ENCODE measurements around the gene CDON. TPM values are rescaled to one million over a fixed set of nuclear protein-coding genes. Genes with fewer than 3 reads are reported as not detected.
A peak's percentile ranks its signal among the peaks of the same experiment; 100 is the strongest.

The CDON gene
- total and polyA plus RNA-seq, 2 of the 13 experiments (the other 11 are each of a cell fraction or from before 2014, with no cell fraction given): 9.6 to 12.8 TPM

DNA sequence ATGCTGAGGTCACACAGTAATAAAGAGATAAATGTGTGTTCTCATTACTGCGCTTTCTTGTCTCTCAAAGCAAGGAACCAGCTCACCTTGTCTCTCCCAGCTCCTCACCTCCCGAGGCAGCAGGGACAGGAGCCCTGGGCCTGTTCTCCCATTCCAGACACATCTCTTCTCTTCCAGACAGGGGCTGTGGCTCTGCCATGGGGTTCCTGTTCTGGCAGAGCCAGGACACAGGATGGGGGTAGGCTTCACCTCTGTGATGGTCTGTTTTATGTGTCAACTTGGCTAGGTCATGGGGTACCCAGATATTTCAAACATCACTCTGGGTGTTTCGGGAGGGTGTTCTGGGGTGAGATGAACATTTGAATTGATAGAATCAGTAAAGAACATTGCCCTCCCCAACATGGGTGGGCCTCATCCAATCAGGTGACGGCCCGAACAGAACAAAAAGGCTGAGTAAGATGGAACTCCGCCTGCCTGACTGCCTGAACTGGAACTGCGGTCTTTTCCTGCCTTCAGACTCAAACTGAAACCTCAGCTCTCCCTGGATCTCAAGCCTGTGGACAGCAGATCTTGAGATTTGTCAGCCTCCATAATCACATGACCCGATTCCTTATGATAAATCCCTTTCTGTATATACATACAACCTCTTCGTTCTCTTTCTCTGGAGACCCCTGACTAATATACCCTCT is 118.9 kb downstream of the CDON start (continued):
- no peak for TF ChIP-seq NFE2L1 (CRISPR knock-in tag; IDR thresholded peaks at IDR 0.05; ENCODE audit: borderline replicate concordance)
- TF ChIP-seq MIXL1 (CRISPR knock-in tag; IDR thresholded peaks at IDR 0.05): no peak

DNA sequence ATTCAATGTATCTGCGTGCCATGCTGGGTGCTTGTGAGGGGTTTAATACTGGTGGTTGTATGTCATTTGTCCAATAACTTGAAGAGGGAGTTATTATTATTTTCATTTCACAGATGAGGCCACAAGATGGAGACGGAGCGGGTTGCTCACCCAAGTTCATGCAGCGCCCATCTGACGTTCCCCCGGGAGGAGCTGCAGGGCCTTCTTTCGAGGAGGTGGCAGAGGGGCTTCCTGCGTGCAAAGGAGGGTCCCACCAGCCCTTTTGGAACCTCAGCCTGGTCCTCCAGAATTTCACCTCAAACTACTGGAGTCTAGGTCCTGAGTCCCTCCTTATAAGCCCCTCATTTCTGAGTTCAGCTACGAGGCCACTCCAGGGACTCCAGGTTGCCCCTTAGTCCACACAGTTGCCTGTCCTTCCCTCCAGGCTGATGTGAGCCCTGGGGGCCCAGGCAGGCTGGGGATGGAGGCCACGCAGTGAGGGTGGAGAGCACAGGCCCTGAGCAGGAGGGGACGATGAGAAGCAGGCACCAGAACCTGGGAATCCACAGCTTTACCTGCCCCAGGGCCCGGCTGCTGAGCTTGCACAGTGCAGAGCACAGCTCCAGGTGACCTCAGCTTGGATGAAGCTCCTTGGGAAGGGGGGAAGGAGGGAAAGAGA is 119.8 kb downstream of the CDON start:
- H3K27ac ChIP-seq (ENCODE audit: extremely low read length, insufficient read depth, low read length): no peak overlapping the region
- no peaks in the 10 kb centered on the region for H4K20me1 ChIP-seq (ENCODE audit: insufficient read depth, low read length)
- ChIA-PET CTCF (ENCODE audit: low intra/inter-chr PET ratio, low total read pairs) (interaction anchor here (0.6 to 2.5 kb wide), 4 partner anchors 119 to 251 kb away, joined by 3 to 15 read pairs (median 3); no protein-coding TSS in a partner anchor), POLR2A (no interaction called here)
- H3K79me2 ChIP-seq (ENCODE audit: insufficient read depth, low read length): no peaks in the 10 kb centered on the region
- FAIRE-seq (no peak), ATAC-seq (no peak; the same call in 2 of the 3 replicates), DNase-seq (ENCODE audit: low spot score) (no peak)
- H3K36me3 ChIP-seq (replicated peaks in 1 of 2; ENCODE audit: control insufficient read depth in 1 of 2, insufficient read depth in 2 of 2, low read length in 2 of 2): no peaks in the 10 kb centered on the region
- no peaks in the 10 kb centered on the region for H3K9me3 ChIP-seq (ENCODE audit: low read length)
- peaks cover 0 to 3% of the 10 kb centered on the region in 2 experiments; a peak in 1 of 5 replicates for H3K27me3 ChIP-seq (ENCODE audit: control insufficient read depth in 1 of 2, insufficient read depth in 2 of 2, low read length in 2 of 2)
- peaks cover 46% of the 10 kb centered on the region for H3K4me1 ChIP-seq (ENCODE audit: insufficient read depth, low read length)
- BruUV-seq (replicated peaks): no TSS peak
- intact Hi-C loops (cut with micrococcal nuclease; ENCODE audit: unreplicated experiment) (loop anchor here (1.0 to 2.0 kb wide), 4 partner anchors 18 to 251 kb away; no protein-coding TSS in a partner anchor), in situ Hi-C loops (cut with HindIII; ENCODE audit: extremely low pct_ligation_motif_present, low pct_unique_long_range_greater_than_20kb) (loop anchor here (5.0 kb wide), 1 partner anchor 119 kb away; the partner anchor contains the start of gene CDON)
- H3K9ac ChIP-seq (ENCODE audit: insufficient read depth, low read depth, low read length): peak overlapping the region; percentile 21; the same call in 1 of the 2 replicates
- no peak overlapping the region for H2AFZ ChIP-seq (ENCODE audit: low read length)
- H3K4me2 ChIP-seq (ENCODE audit: low read depth, low read length): peak overlapping the region; percentile 82
- peak overlapping the region in 1 of 3 experiments; percentile 21; a peak in 1 of 6 replicates for H3K4me3 ChIP-seq (replicated peaks in 1 of 3; ENCODE audit: insufficient read depth in 1 of 3, low read depth in 2 of 3, low read length in 3 of 3)
- WGBS (ENCODE audit: low lambda C conversion rate): 52% methylated on average over 10 of the region's 12 CpGs
- no peak for TF ChIP-seq HOXA9 (CRISPR knock-in tag; IDR thresholded peaks at IDR 0.05; ENCODE audit: borderline replicate concordance)
- TF ChIP-seq, protein P1, sequence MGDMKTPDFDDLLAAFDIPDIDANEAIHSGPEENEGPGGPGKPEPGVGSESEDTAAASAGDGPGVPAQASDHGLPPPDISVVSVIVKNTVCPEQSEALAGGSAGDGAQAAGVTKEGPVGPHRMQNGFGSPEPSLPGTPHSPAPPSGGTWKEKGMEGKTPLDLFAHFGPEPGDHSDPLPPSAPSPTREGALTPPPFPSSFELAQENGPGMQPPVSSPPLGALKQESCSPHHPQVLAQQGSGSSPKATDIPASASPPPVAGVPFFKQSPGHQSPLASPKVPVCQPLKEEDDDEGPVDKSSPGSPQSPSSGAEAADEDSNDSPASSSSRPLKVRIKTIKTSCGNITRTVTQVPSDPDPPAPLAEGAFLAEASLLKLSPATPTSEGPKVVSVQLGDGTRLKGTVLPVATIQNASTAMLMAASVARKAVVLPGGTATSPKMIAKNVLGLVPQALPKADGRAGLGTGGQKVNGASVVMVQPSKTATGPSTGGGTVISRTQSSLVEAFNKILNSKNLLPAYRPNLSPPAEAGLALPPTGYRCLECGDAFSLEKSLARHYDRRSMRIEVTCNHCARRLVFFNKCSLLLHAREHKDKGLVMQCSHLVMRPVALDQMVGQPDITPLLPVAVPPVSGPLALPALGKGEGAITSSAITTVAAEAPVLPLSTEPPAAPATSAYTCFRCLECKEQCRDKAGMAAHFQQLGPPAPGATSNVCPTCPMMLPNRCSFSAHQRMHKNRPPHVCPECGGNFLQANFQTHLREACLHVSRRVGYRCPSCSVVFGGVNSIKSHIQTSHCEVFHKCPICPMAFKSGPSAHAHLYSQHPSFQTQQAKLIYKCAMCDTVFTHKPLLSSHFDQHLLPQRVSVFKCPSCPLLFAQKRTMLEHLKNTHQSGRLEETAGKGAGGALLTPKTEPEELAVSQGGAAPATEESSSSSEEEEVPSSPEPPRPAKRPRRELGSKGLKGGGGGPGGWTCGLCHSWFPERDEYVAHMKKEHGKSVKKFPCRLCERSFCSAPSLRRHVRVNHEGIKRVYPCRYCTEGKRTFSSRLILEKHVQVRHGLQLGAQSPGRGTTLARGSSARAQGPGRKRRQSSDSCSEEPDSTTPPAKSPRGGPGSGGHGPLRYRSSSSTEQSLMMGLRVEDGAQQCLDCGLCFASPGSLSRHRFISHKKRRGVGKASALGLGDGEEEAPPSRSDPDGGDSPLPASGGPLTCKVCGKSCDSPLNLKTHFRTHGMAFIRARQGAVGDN (CRISPR knock-in tag; IDR thresholded peaks at IDR 0.05): peak; percentile 41
- TF ChIP-seq POLR2AphosphoS2 (IDR thresholded peaks at IDR 0.05; ENCODE audit: low read depth, low read length): no peak

Data from HepG2 (cell line).